HepG2 (cell line): ENCODE measurements around the gene TMEM127. TPM values are rescaled to one million over a fixed set of nuclear protein-coding genes. Genes with fewer than 3 reads are reported as not detected.
A peak's percentile ranks its signal among the peaks of the same experiment; 100 is the strongest.

ENCODE experiments used
- ATF7-NPFF ChIP-seq: sonication (generic); formaldehyde crosslinking; IDR thresholded peaks from 2 replicates; pipeline ENCODE4 v1.8.1; 2023; ENCODE audit warnings: mild to moderate bottlenecking, low read depth, missing genetic modification reagents, moderate library complexity
- CCDC6 ChIP-seq: sonication (generic); formaldehyde crosslinking; IDR thresholded peaks from 2 replicates; pipeline ENCODE4 v1.8.1; 2022; ENCODE audit warnings: mild to moderate bottlenecking, missing genetic modification reagents, moderate library complexity
- GLI4 ChIP-seq: sonication (generic); formaldehyde crosslinking; IDR thresholded peaks from 2 replicates; pipeline ENCODE4 v1.5.1; 2020; ENCODE audit warnings: missing genetic modification reagents, mild to moderate bottlenecking, moderate library complexity, borderline replicate concordance
- HNRNPL ChIP-seq: fragments of 200-400 bp; formaldehyde crosslinking; IDR thresholded peaks from 2 replicates; pipeline ENCODE4 v1.6.1; 2017; ENCODE audit warnings: mild to moderate bottlenecking, low read depth, low read length
- HOXD1 ChIP-seq: sonication (generic); formaldehyde crosslinking; IDR thresholded peaks from 2 replicates; pipeline ENCODE4 v1.5.0; 2020; ENCODE audit warnings: missing genetic modification reagents
- RFX1 ChIP-seq: fragments of 450-650 bp; IDR thresholded peaks from 2 replicates; pipeline ENCODE4 v1.6.1; 2017
- RFXAP ChIP-seq: sonication (generic); formaldehyde crosslinking; IDR thresholded peaks from 2 replicates; pipeline ENCODE4 v1.4.0; 2020; ENCODE audit warnings: missing genetic modification reagents, borderline replicate concordance
- SMAD3 ChIP-seq: sonication (generic); formaldehyde crosslinking; IDR thresholded peaks from 2 replicates; pipeline ENCODE4 v1.4.0; 2020; ENCODE audit warnings: missing genetic modification reagents
- ZFP36 ChIP-seq: fragments of 150-350 bp; IDR thresholded peaks from 2 replicates; pipeline ENCODE4 v1.6.1; 2018; ENCODE audit warnings: borderline replicate concordance, low read length, low read depth; ENCODE audit not compliant: partially characterized antibody
- ZFP90 ChIP-seq: sonication (generic); formaldehyde crosslinking; IDR thresholded peaks from 2 replicates; pipeline ENCODE4 v1.8.0; 2022; ENCODE audit warnings: missing genetic modification reagents, mild to moderate bottlenecking, inconsistent platforms, borderline replicate concordance
- ZNF337 ChIP-seq: sonication (generic); formaldehyde crosslinking; IDR thresholded peaks from 2 replicates; pipeline ENCODE4 v1.5.1; 2020; ENCODE audit warnings: missing genetic modification reagents, low read depth, mild to moderate bottlenecking, borderline replicate concordance
- ZNF512B ChIP-seq: sonication (generic); formaldehyde crosslinking; IDR thresholded peaks from 2 replicates; pipeline ENCODE4 v1.5.1; 2020; ENCODE audit warnings: missing genetic modification reagents, mild to moderate bottlenecking, borderline replicate concordance
- ZNF646 ChIP-seq: sonication (generic); formaldehyde crosslinking; IDR thresholded peaks from 2 replicates; pipeline ENCODE4 v1.9.0; 2021; ENCODE audit warnings: mild to moderate bottlenecking, missing genetic modification reagents
- ZNF777 ChIP-seq: sonication (generic); formaldehyde crosslinking; IDR thresholded peaks from 2 replicates; pipeline ENCODE4 v1.4.0; 2020; ENCODE audit warnings: missing genetic modification reagents
- polyA plus RNA-seq, 8 experiments: library from polyadenylated mRNA; depleted of rRNA in 3 of 8; stranded (reverse) in 7 of 8; unstranded in 1 of 8; fragments of >200 nt; fragmentation: Illumina TruSeq in 4 of 8; extraction: Trizol in 4 of 8; gene quantifications; 2 replicates each; pipeline versions ENCODE4 v1.2.1 to v1.2.3, GENCODE V29; 2011 to 2016; ENCODE audit warnings: low read depth in 4 of 8, missing spikeins in 1 of 8, mixed read lengths in 1 of 8; ENCODE audit not compliant: insufficient read depth in 1 of 8
- total RNA-seq, 5 experiments: library from RNA; depleted of rRNA; stranded (reverse); fragments of >200 nt; fragmentation: Illumina TruSeq; extraction: Trizol; gene quantifications; 2 replicates each; pipeline ENCODE4 v1.2.3, GENCODE V29; 2016; ENCODE audit warnings: low read depth in 1 of 5
- TF ChIP-seq, protein P1 (sequence below): sonication (generic); formaldehyde crosslinking; IDR thresholded peaks from 2 replicates; pipeline ENCODE4 v1.4.0; 2020; ENCODE audit warnings: mild to moderate bottlenecking, missing genetic modification reagents

TMEM127 gene
- total and polyA plus RNA-seq, 2 of the 13 experiments (the other 11 are each of a cell fraction or from before 2014, with no cell fraction given): 21.5 to 33.9 TPM

- peak; percentile 94; the same call in 1 of the 2 replicates for TF ChIP-seq ZNF337 (CRISPR knock-in tag)
- TF ChIP-seq ZNF512B (CRISPR knock-in tag): no peak
- TF ChIP-seq ZFP36: no peak
- TF ChIP-seq, protein P1, sequence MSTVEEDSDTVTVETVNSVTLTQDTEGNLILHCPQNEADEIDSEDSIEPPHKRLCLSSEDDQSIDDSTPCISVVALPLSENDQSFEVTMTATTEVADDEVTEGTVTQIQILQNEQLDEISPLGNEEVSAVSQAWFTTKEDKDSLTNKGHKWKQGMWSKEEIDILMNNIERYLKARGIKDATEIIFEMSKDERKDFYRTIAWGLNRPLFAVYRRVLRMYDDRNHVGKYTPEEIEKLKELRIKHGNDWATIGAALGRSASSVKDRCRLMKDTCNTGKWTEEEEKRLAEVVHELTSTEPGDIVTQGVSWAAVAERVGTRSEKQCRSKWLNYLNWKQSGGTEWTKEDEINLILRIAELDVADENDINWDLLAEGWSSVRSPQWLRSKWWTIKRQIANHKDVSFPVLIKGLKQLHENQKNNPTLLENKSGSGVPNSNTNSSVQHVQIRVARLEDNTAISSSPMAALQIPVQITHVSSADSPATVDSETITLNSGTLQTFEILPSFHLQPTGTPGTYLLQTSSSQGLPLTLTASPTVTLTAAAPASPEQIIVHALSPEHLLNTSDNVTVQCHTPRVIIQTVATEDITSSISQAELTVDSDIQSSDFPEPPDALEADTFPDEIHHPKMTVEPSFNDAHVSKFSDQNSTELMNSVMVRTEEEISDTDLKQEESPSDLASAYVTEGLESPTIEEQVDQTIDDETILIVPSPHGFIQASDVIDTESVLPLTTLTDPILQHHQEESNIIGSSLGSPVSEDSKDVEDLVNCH (CRISPR knock-in tag): peak; percentile 71; the same call in 1 of the 2 replicates
- peak; percentile 80; the same call in 1 of the 2 replicates for TF ChIP-seq ZFP90 (CRISPR knock-in tag)
- peak; percentile 84 for TF ChIP-seq SMAD3 (CRISPR knock-in tag)
- TF ChIP-seq HOXD1 (CRISPR knock-in tag): peak; percentile 85; the same call in 1 of the 2 replicates
- TF ChIP-seq GLI4: no peak; the same call in 1 of the 2 replicates
- peak; percentile 76 for TF ChIP-seq HNRNPL
- peak; percentile 96 for TF ChIP-seq CCDC6 (CRISPR knock-in tag)
- peak; percentile 85; the same call in 1 of the 2 replicates for TF ChIP-seq ATF7-NPFF
- no peak for TF ChIP-seq ZNF646 (CRISPR knock-in tag)
- no peak; the same call in 1 of the 2 replicates for TF ChIP-seq ZNF777 (CRISPR knock-in tag)
- TF ChIP-seq RFX1: peak; percentile 33; the same call in 1 of the 2 replicates
- peak; percentile 20; the same call in 1 of the 2 replicates for TF ChIP-seq RFXAP (CRISPR knock-in tag)
These were observed at the start of gene TMEM127, which contains the start of gene CIAO1 (continued) for GRCh38 chr2:96265840-96266679.
